ENCODE measurements around the gene LILRA1.
"Not testable (repeated sequence)": the region's sequence is repeated elsewhere in the genome, so short reads cannot be mapped to it uniquely, and the experiment has no call there.

The LILRA1 gene

DNA sequence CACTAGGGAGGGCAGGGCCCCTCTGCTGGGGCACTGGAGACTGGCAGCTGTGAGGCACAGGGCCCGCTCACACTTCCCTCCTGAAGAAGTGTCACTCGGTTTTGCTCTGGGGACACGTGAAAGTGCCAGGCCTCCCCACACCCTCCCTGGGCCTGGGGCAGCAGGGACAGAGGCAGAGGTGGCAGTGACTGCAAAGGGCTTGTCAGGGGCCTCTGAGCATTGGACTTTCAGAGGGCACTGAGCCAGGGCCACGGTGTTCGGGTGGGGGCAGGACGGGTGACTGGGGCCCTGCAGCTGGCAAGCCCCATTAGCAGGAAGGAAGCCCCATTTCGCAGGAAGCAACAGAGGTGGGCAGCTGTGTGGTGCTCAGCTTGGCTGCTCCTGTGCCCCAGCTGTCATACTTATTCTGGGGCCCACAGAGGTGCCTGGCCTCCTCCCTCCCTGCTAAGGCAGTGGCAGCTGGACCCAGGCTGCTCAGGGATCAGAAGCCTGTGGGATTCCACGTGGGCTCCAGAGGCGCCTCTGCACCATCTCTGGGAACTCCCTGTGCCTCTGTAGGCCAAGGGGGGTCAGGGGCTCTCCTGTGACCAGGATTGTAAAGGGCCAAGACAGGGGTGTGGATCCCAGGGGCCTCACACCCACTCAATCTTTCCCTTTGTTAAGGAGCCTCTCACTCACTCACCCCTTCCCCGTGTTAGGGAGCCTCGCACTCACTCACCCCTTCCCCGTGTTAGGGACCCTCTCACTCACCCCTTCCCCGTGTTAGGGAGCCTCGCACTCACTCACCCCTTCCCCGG, 31.7 kb downstream of the LILRA1 start:
- DNase-seq (ENCODE audit: low spot score): not testable (repeated sequence)

GRCh38 chr19:54626757-54627156, 33.3 kb downstream of the LILRA1 start:
- DNase-seq (ENCODE audit: low spot score): no peak

- DNase-seq (ENCODE audit: low spot score): not testable (repeated sequence)
Observed at GRCh38 chr19:54627912-54628311, 34.5 kb downstream of the LILRA1 start.

DNA sequence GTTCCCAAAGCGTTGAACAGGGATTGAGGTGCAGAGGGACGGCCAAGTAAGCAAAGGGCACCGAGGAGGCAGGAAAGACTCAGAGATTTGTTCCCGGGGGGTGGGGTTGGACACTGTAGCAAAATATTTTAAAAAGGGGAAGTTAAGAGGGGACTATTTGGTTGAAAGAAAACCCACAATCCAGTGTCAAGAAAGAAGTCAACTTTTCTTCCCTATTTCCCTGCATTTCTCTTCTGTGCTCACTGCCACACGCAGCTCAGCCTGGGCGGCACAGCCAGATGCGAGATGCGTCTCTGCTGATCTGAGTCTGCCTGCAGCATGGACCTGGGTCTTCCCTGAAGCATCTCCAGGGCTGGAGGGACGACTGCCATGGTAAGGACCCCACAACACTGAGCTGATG, 36.8 kb downstream of the LILRA1 start, which contains the start of gene LILRB1:
Gene LILRB1 (plus strand): TSS at position 223 of the 400 bp plus-strand sequence. CDS start 590 bp downstream, outside the sequence.
- not testable (repeated sequence) for DNase-seq (ENCODE audit: low spot score)

DNA sequence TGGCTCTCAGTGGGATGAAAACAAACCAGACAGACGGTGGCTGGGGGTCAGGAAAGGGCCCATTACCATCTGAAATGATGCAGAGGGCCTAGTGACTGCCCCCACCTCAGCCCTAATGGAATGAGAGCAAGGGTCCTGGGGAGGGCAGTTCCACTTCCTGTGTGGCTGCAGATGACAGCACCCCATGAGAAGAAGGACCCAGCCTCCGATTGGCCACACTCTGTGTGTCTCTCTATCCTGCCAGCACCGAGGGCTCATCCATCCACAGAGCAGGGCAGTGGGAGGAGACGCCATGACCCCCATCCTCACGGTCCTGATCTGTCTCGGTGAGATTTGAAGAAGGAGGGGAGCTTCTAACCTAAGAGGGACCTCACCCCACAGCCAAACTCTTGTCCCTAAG, 37.4 kb downstream of the LILRA1 start:
- no peak for DNase-seq (ENCODE audit: low spot score)

- DNase-seq (ENCODE audit: low spot score): not testable (repeated sequence)
Observed at GRCh38 chr19:54631489-54632337, 38.3 kb downstream of the LILRA1 start.

DNA sequence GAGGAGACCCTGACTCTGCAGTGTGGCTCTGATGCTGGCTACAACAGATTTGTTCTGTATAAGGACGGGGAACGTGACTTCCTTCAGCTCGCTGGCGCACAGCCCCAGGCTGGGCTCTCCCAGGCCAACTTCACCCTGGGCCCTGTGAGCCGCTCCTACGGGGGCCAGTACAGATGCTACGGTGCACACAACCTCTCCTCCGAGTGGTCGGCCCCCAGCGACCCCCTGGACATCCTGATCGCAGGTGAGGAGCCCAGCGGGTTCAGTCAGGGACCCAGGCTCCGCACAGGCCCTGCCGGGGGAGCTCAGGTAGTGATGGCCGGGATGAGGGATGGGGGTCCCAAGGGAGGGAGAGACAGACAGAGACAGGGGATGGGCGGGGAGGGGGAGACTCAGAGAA, 39.1 kb downstream of the LILRA1 start:
- not testable (repeated sequence) for DNase-seq (ENCODE audit: low spot score)

DNA sequence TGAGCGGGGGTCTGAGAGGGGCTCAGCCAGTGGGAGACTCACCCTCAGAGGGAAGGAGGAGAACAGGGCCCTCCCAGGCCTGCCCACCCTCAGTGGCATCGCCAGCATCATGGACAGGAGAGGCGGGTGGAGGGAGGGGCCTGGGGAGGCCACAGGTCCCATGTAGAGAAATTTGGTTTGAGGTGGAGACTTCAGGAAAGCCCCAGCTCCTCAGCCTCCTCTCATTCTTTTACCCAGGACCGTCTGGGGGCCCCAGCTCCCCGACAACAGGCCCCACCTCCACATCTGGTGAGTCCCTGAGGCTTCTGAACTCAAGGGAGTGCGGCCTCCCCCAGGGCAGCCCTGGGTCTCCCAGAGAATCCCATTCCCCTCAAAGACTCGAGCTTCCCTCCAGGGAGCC, 40.0 kb downstream of the LILRA1 start:
- no peak for DNase-seq (ENCODE audit: low spot score)

DNA sequence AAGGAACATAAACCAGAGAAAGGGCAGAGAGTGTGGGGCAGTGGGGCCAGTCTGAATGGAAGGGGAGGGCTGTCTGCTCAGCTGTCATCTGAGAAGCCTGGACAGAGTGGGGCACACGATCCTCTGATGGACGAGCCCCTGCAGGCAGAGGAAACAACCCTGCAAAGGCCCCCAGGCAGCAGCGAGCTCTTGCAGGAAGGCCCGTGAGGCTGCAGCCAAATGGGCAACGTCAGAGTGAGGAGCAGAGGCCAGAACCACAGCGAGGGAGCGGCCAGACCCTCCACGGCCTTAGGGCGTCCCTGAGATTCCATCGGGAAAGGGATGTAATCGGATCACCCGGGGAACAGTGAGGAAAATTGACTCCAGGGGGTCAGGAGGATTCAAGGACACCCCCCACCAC, 42.6 kb downstream of the LILRA1 start:
- DNase-seq (ENCODE audit: low spot score): not testable (repeated sequence)

GRCh38 chr19:54638683-54639082, 45.3 kb downstream of the LILRA1 start:
- DNase-seq (ENCODE audit: low spot score): no peak

- not testable (repeated sequence) for DNase-seq (ENCODE audit: low spot score)
Observed at GRCh38 chr19:54642953-54643352, 49.5 kb downstream of the LILRA1 start.

GRCh38 chr19:54643583-54643982, 50.2 kb downstream of the LILRA1 start:
- not testable (repeated sequence) for DNase-seq (ENCODE audit: low spot score)

- no peak for DNase-seq (ENCODE audit: low spot score)
Observed at GRCh38 chr19:54644056-54644455, 50.6 kb downstream of the LILRA1 start.

DNA sequence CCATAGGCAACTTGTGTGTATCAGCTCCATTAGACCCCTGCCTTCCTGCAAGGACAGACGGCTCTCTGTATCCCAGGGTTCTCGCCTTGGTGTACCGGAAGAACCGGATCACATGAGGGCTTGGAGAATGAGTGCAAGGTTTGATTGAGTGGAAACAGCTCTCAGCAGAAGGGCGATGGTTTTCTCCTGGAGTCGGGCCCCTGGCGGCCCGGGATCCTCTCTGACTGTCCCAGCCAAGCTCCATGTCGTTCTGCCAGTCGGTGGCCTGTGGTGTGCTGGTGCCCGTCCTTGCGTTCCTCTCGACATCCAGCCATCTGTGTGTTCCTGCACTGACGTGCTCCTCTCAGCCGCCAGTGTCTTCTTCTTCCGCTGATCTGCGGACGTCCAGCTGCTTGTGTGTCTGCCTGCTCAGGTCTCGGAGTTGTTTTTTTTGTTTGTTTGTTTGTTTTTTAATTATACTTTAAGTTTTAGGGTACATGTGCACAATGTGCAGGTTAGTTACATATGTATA, 53.0 kb downstream of the LILRA1 start:
- DNase-seq (ENCODE audit: low spot score): no peak

- DNase-seq (ENCODE audit: low spot score): no peak
Observed at GRCh38 chr19:54648129-54648528, 54.7 kb downstream of the LILRA1 start.

GRCh38 chr19:54650108-54650655, 56.8 kb downstream of the LILRA1 start:
- DNase-seq (ENCODE audit: low spot score): peak; percentile 47

Data from SW480 (cell line).